Keratinocyte (primary cell): ENCODE measurements around the gene TRPM6. TPM values are rescaled to one million over a fixed set of nuclear protein-coding genes. Genes with fewer than 3 reads are reported as not detected.

ENCODE experiments used
- DNase-seq: peaks from one replicate; pipeline ENCODE4 v3.0.0-alpha.2; 2011; ENCODE audit warnings: low read depth, missing footprints, low spot score
- FAIRE-seq: peaks from 2 replicates; lab custom pipeline; 2011; peaks lifted over from hg19 to GRCh38; lab: Jason Lieb, UNC
- H2AFZ ChIP-seq: 2 replicates; pipeline ENCODE4 v1.6.0; 2012; ENCODE audit warnings: low read length, control low read depth, inconsistent platforms; ENCODE audit not compliant: control insufficient read depth
- H3K27ac ChIP-seq: 2 replicates; pipeline ENCODE4 v1.5.1; 2011; ENCODE audit warnings: low read length; ENCODE audit not compliant: control insufficient read depth, insufficient read depth
- H3K27me3 ChIP-seq: 3 replicates; pipeline ENCODE4 v1.6.0; 2011; ENCODE audit warnings: low read length; ENCODE audit not compliant: control insufficient read depth, insufficient read depth; ENCODE audit errors: extremely low read depth
- H3K36me3 ChIP-seq, 2 experiments: 2 replicates in 1 of 2; 3 replicates in 1 of 2; pipeline ENCODE4 v1.5.1; 2011; ENCODE audit warnings: low read length in 2 of 2, mild to moderate bottlenecking in 1 of 2; ENCODE audit not compliant: control insufficient read depth in 2 of 2, insufficient read depth in 2 of 2; ENCODE audit errors: extremely low read depth in 1 of 2
- H3K4me1 ChIP-seq: 3 replicates; pipeline ENCODE4 v1.5.1; 2011; ENCODE audit warnings: low read length; ENCODE audit not compliant: control insufficient read depth, insufficient read depth; ENCODE audit errors: extremely low read depth
- H3K4me2 ChIP-seq: 3 replicates; pipeline ENCODE4 v1.6.0; 2011; ENCODE audit warnings: low read depth, low read length; ENCODE audit not compliant: control insufficient read depth, insufficient read depth; ENCODE audit errors: extremely low read depth
- H3K4me3 ChIP-seq, 3 experiments: fragments of 200-600 bp in 1 of 3; sonication (generic) in 1 of 3; 2 replicates in 2 of 3; 3 replicates in 1 of 3; pipeline ENCODE4 v1.5.1; 2011 to 2016; ENCODE audit warnings: low read length in 3 of 3, mild to moderate bottlenecking in 3 of 3, control low read depth in 2 of 3, inconsistent platforms in 1 of 3, low read depth in 1 of 3, mixed read lengths in 1 of 3, mixed run types in 1 of 3, moderate library complexity in 1 of 3; ENCODE audit not compliant: control insufficient read depth in 2 of 3, insufficient read depth in 2 of 3; ENCODE audit errors: extremely low read depth in 1 of 3
- H3K79me2 ChIP-seq: 2 replicates; pipeline ENCODE4 v1.6.0; 2012; ENCODE audit warnings: low read length; ENCODE audit not compliant: control insufficient read depth, insufficient read depth
- H3K9ac ChIP-seq: 3 replicates; pipeline ENCODE4 v1.6.0; 2011; ENCODE audit warnings: low read length; ENCODE audit not compliant: control insufficient read depth, insufficient read depth; ENCODE audit errors: extremely low read depth
- H3K9me1 ChIP-seq: 3 replicates; pipeline ENCODE4 v1.6.0; 2011; ENCODE audit warnings: low read length; ENCODE audit not compliant: control insufficient read depth, insufficient read depth; ENCODE audit errors: extremely low read depth
- H3K9me3 ChIP-seq: 2 replicates; pipeline ENCODE4 v1.5.1; 2012; ENCODE audit warnings: low read depth, low read length; ENCODE audit not compliant: control insufficient read depth
- H4K20me1 ChIP-seq: 3 replicates; pipeline ENCODE4 v1.6.0; 2011; ENCODE audit warnings: low read length; ENCODE audit not compliant: control insufficient read depth, insufficient read depth; ENCODE audit errors: extremely low read depth
- CTCF ChIP-seq, 3 experiments: IDR thresholded peaks in 1 of 3; conservative IDR thresholded peaks in 1 of 3; optimal IDR thresholded peaks in 1 of 3; 2 replicates in 2 of 3; 3 replicates in 1 of 3; pipeline versions ENCODE3 to v1.5.1; 2011; ENCODE audit warnings: low read length in 3 of 3, mild to moderate bottlenecking in 3 of 3, moderate library complexity in 2 of 3, control low read depth in 1 of 3, inconsistent platforms in 1 of 3; ENCODE audit not compliant: insufficient read depth in 2 of 3; ENCODE audit errors: extremely low read depth in 1 of 3
- EZH2 ChIP-seq: IDR thresholded peaks from one replicate; pipeline ENCODE4 v1.6.1; 2012; ENCODE audit warnings: inconsistent platforms, mild to moderate bottlenecking, low read length, moderate library complexity
- dilution Hi-C: fragments of 300-500 bp; cut with MboI; formaldehyde crosslinking; loops from one replicate; pipeline ENCODE4 v1.7.0; 2020; ENCODE audit warnings: low sequenced_read_pairs; ENCODE audit not compliant: extremely low pct_ligation_motif_present
- polyA plus RNA-seq, 5 experiments: library from polyadenylated mRNA; depleted of rRNA in 3 of 5; stranded (reverse) in 3 of 5; stranded (forward) in 1 of 5; unstranded in 1 of 5; fragments of >200 nt; gene quantifications; 1 replicate in 1 of 5; 2 replicates in 3 of 5; 3 replicates in 1 of 5; pipeline versions ENCODE4 v1.2.1 to v1.2.3, GENCODE V29; 2011 to 2012; ENCODE audit warnings: missing spikeins in 2 of 5, low read depth in 1 of 5, low replicate concordance in 1 of 5
- small RNA-seq, 3 experiments: library from RNA; depleted of rRNA; stranded (forward); fragments of <200 nt; gene quantifications; one replicate each; pipeline ENCODE3, GENCODE V24; 2012; ENCODE audit warnings: low read depth in 3 of 3, low replicate concordance in 1 of 3; ENCODE audit not compliant: insufficient read length in 3 of 3

Gene TRPM6
- polyA plus RNA-seq, 1 donor (not counting 4 experiments of a cell fraction or from before 2014, with no cell fraction given) = 0.18 TPM

- FAIRE-seq = no peak
These were observed 213.6 kb downstream of the TRPM6 start for GRCh38 chr9:74674077-74674476.

More at GRCh38 chr9:74674077-74674476, 213.6 kb downstream of the TRPM6 start:
- dilution Hi-C loops = no loop called here
- H3K9me3 ChIP-seq = no peaks in the 10 kb centered on the region
- no peak overlapping the region for H3K27ac ChIP-seq
- no peaks in the 10 kb centered on the region for H3K36me3 ChIP-seq
- H3K4me2 ChIP-seq = no peak overlapping the region
- no peaks in the 10 kb centered on the region for H4K20me1 ChIP-seq
- no peak overlapping the region for H3K4me3 ChIP-seq
- H3K79me2 ChIP-seq = no peaks in the 10 kb centered on the region
- no peak overlapping the region for H2AFZ ChIP-seq
- TF ChIP-seq CTCF (optimal IDR thresholded peaks at IDR 0.05 in 1 of 3, IDR thresholded peaks at IDR 0.05 in 1 of 3, conservative IDR thresholded peaks at IDR 0.05 in 1 of 3; ENCODE audit: extremely low read depth in 1 of 3, insufficient read depth in 2 of 3, low read length in 3 of 3) (no peak), EZH2 (no peak)
- H3K9ac ChIP-seq = no peak overlapping the region
- H3K27me3 ChIP-seq = no peaks in the 10 kb centered on the region
- no peaks in the 10 kb centered on the region for H3K9me1 ChIP-seq
- no peak for DNase-seq
- H3K4me1 ChIP-seq = no peaks in the 10 kb centered on the region

Small RNA genes lying within 50 kb of the gene (small RNA-seq; reads per million reads assigned to genes)
- 0 reads per million in 3 experiments for gene RNU6-445P

Other genes starting within 250 kb of the TRPM6 start
- 2.6 to 5.1 TPM (median 3.5 TPM) in 3 replicates for gene C9orf40, start 65.0 kb upstream of the TRPM6 start, polyA plus RNA-seq
- gene CARNMT1, start 140.4 kb upstream of the TRPM6 start, polyA plus RNA-seq = 7.8 to 15.3 TPM (median 10.2 TPM) in 3 replicates
- gene NMRK1, start 200.2 kb upstream of the TRPM6 start, polyA plus RNA-seq = 14.0 to 30.1 TPM (median 24.7 TPM) in 3 replicates
- gene OSTF1, start 200.6 kb upstream of the TRPM6 start, polyA plus RNA-seq = 32.2 to 39.2 TPM (median 33.1 TPM) in 3 replicates